Nephron (organoid): ENCODE results near the gene GLB1L2.
A peak's percentile ranks its signal among the peaks of the same experiment; 100 is the strongest.
"Not testable (repeated sequence)": the region's sequence is repeated elsewhere in the genome, so short reads cannot be mapped to it uniquely, and the experiment has no call there.

ENCODE experiments used
- H3K27ac Mint-ChIP-seq, 3 experiments: 2 replicates each; pipeline ENCODE4 v1.8.0; 2020; ENCODE audit warnings: mixed read lengths in 3 of 3, mild to moderate bottlenecking in 2 of 3, moderate library complexity in 1 of 3
- H3K27me3 Mint-ChIP-seq: 2 replicates; pipeline ENCODE4 v1.8.0; 2021; ENCODE audit warnings: low read depth, mild to moderate bottlenecking, moderate library complexity, mixed read lengths
- H3K36me3 Mint-ChIP-seq: 2 replicates; pipeline ENCODE4 v1.8.0; 2020; ENCODE audit warnings: low read depth, mixed read lengths
- H3K4me1 Mint-ChIP-seq: 2 replicates; pipeline ENCODE4 v1.8.0; 2020; ENCODE audit warnings: mixed read lengths
- H3K4me3 Mint-ChIP-seq, 3 experiments: 2 replicates each; pipeline ENCODE4 v1.8.0; 2020; ENCODE audit warnings: mild to moderate bottlenecking in 3 of 3, mixed read lengths in 3 of 3, moderate library complexity in 2 of 3
- H3K9me3 Mint-ChIP-seq: 2 replicates; pipeline ENCODE4 v1.8.0; 2020; ENCODE audit warnings: mixed read lengths
- CTCF ChIP-seq, 3 experiments: fragments of 200-600 bp; sonication (generic); IDR thresholded peaks; one replicate each; pipeline ENCODE4 v1.5.0; 2021; ENCODE audit warnings: antibody characterized with exemption in 3 of 3; ENCODE audit not compliant: unreplicated experiment in 3 of 3

The GLB1L2 gene

GRCh38 chr11:134331354-134332188, at the start of gene GLB1L2:
TSS of gene GLB1L2 (plus strand) at chr11:134331988. CDS start at chr11:134332062, 74 bp downstream.
- H3K4me3 Mint-ChIP-seq: peak within 1 kb of the TSS; percentile 84 to 89 (median 87)

GRCh38 chr11:134282121-134283045, 49.4 kb upstream of the GLB1L2 start:
- peaks cover 55% of the 10 kb centered on the region for H3K27me3 Mint-ChIP-seq
- H3K9me3 Mint-ChIP-seq: no peaks in the 10 kb centered on the region
- H3K4me1 Mint-ChIP-seq: peaks cover under 1% of the 10 kb centered on the region
- no peak overlapping the region for H3K4me3 Mint-ChIP-seq
- TF ChIP-seq CTCF (IDR thresholded peaks at IDR 0.05; ENCODE audit: unreplicated experiment in 3 of 3): no peak
- H3K27ac Mint-ChIP-seq: no peak overlapping the region
- H3K36me3 Mint-ChIP-seq: no peaks in the 10 kb centered on the region

More at GRCh38 chr11:134331354-134332188, at the start of gene GLB1L2:
- Mint-ChIP-seq H3K27me3 (peaks cover 71% of the 10 kb centered on the region), H3K9me3 (peaks cover 2% of the 10 kb centered on the region), H3K36me3 (no peaks in the 10 kb centered on the region), H3K27ac (peak within 1 kb of the TSS in 2 of 3 experiments; percentile 54 to 66), H3K4me1 (peaks cover 9% of the 10 kb centered on the region)
- TF ChIP-seq CTCF (IDR thresholded peaks at IDR 0.05; ENCODE audit: unreplicated experiment in 3 of 3): no peak

GRCh38 chr11:134283461-134284230, 48.1 kb upstream of the GLB1L2 start:
- Mint-ChIP-seq H3K27me3 (peaks cover 43% of the 10 kb centered on the region), H3K27ac (no peak overlapping the region), H3K4me1 (peaks cover 5% of the 10 kb centered on the region), H3K9me3 (no peaks in the 10 kb centered on the region), H3K4me3 (no peak overlapping the region), H3K36me3 (no peaks in the 10 kb centered on the region)
- TF ChIP-seq CTCF (IDR thresholded peaks at IDR 0.05; ENCODE audit: unreplicated experiment in 3 of 3): no peak

- not testable (repeated sequence) for H3K27ac Mint-ChIP-seq, H3K9me3 Mint-ChIP-seq, H3K36me3 Mint-ChIP-seq, H3K4me3 Mint-ChIP-seq
- peaks cover 39% of the 10 kb centered on the region for H3K27me3 Mint-ChIP-seq
- H3K4me1 Mint-ChIP-seq: peaks cover 10% of the 10 kb centered on the region
Observed at GRCh38 chr11:134284349-134284748, 47.4 kb upstream of the GLB1L2 start.

GRCh38 chr11:134287561-134287960, 44.2 kb upstream of the GLB1L2 start:
- no peak for TF ChIP-seq CTCF (IDR thresholded peaks at IDR 0.05; ENCODE audit: unreplicated experiment in 3 of 3)
- Mint-ChIP-seq H3K36me3 (no peaks in the 10 kb centered on the region), H3K27me3 (peaks cover 32% of the 10 kb centered on the region), H3K4me1 (peaks cover 10% of the 10 kb centered on the region), H3K9me3 (no peaks in the 10 kb centered on the region), H3K4me3 (no peak overlapping the region), H3K27ac (no peak overlapping the region)
